Measurements from ENCODE around the gene ZSCAN20. TPM values are rescaled to one million over a fixed set of nuclear protein-coding genes. Genes with fewer than 3 reads are reported as not detected.

The ZSCAN20 gene
- total RNA-seq, 4 donors from 2014 or later = 5.1 to 8.2 (median 7.0) TPM

- no peaks in the 10 kb centered on the region for H3K27me3 ChIP-seq
- H3K36me3 ChIP-seq = no peaks in the 10 kb centered on the region
- TF ChIP-seq, protein P1, sequence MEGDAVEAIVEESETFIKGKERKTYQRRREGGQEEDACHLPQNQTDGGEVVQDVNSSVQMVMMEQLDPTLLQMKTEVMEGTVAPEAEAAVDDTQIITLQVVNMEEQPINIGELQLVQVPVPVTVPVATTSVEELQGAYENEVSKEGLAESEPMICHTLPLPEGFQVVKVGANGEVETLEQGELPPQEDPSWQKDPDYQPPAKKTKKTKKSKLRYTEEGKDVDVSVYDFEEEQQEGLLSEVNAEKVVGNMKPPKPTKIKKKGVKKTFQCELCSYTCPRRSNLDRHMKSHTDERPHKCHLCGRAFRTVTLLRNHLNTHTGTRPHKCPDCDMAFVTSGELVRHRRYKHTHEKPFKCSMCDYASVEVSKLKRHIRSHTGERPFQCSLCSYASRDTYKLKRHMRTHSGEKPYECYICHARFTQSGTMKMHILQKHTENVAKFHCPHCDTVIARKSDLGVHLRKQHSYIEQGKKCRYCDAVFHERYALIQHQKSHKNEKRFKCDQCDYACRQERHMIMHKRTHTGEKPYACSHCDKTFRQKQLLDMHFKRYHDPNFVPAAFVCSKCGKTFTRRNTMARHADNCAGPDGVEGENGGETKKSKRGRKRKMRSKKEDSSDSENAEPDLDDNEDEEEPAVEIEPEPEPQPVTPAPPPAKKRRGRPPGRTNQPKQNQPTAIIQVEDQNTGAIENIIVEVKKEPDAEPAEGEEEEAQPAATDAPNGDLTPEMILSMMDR (IDR thresholded peaks at IDR 0.05) = no peak
- no peak for TF ChIP-seq POLR2A (IDR thresholded peaks at IDR 0.05)
- H3K9me3 ChIP-seq = no peaks in the 10 kb centered on the region
- no peak overlapping the region for H3K27ac ChIP-seq
- intact Hi-C loops (cut with DNase I) = no loop called here
- 61% methylated on average over 4 of the region's 4 CpGs for WGBS, 2 donors
- no peaks in the 10 kb centered on the region for H3K4me1 ChIP-seq
- DNase-seq = no peak
- H3K4me3 ChIP-seq (replicated peaks in 1 of 3) = no peak overlapping the region
Observed at GRCh38 chr1:33500547-33500946, 28.1 kb downstream of the ZSCAN20 start.

DNA sequence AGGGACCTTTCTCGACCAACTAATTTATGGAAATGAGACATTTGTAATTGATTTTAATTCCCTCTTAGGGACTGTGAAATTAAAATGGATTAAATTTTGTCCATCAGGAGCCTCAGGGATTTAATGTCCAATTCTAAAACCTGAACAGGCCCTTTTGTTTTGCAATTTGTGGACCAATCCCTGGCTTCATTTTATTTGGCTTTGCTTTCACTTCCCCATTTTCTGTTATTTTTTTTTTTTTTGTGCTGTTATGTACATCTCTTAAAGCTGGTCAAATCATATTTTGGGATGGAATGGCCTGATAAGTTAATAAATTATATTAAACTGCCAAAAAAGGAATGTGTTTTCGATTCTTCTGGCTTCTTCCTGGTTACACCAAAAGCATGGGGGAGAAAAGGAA lies 28.9 kb downstream of the ZSCAN20 start:
- no peaks in the 10 kb centered on the region for H3K9me3 ChIP-seq
- H3K27ac ChIP-seq = no peak overlapping the region
- no peaks in the 10 kb centered on the region for H3K36me3 ChIP-seq
- no peak overlapping the region for H3K4me3 ChIP-seq (replicated peaks in 1 of 3)
- no peak for TF ChIP-seq POLR2A (IDR thresholded peaks at IDR 0.05)
- TF ChIP-seq, protein P1 (IDR thresholded peaks at IDR 0.05) = no peak
- DNase-seq = no peak
- 94 to 97% methylated on average over 2 of the region's 2 CpGs for WGBS, 2 donors
- no peaks in the 10 kb centered on the region for H3K27me3 ChIP-seq
- H3K4me1 ChIP-seq = no peaks in the 10 kb centered on the region
- intact Hi-C loops (cut with DNase I) = no loop called here

GRCh38 chr1:33501774-33502173 lies 29.3 kb downstream of the ZSCAN20 start:
- no peak for DNase-seq
- no peaks in the 10 kb centered on the region for H3K27me3 ChIP-seq
- intact Hi-C loops (cut with DNase I) = no loop called here
- H3K36me3 ChIP-seq = no peaks in the 10 kb centered on the region
- TF ChIP-seq, protein P1 (IDR thresholded peaks at IDR 0.05) = no peak
- TF ChIP-seq POLR2A (IDR thresholded peaks at IDR 0.05) = no peak
- H3K27ac ChIP-seq = no peak overlapping the region
- no peaks in the 10 kb centered on the region for H3K9me3 ChIP-seq
- H3K4me3 ChIP-seq (replicated peaks in 1 of 3) = no peak overlapping the region
- WGBS, 2 donors = 86 to 89% methylated on average over 8 of the region's 8 CpGs
- H3K4me1 ChIP-seq = no peaks in the 10 kb centered on the region

DNA sequence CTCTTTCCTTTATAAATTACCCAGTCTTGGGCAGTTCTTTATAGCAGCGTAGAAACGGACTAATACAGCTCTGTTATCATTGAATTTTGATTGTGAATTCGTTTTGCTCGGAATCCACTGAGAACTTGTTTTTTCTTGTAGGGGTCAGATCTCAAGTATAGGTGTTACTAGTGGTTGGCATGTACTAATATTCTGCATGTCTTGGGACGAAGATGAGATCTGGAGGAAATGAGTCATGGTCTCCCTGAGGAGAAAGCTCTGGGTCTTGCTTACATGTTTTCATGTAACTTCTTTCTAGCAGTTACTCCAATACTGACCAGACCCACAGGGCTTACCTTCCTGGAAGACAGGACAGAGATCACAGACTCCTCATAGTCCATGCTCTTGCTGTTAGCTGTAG lies 30.3 kb downstream of the ZSCAN20 start:
- no peaks in the 10 kb centered on the region for H3K9me3 ChIP-seq
- no peak overlapping the region for H3K4me3 ChIP-seq (replicated peaks in 1 of 3)
- WGBS, 2 donors = 66 to 68% methylated on average over 5 of the region's 5 CpGs
- intact Hi-C loops (cut with DNase I) = no loop called here
- no peaks in the 10 kb centered on the region for H3K27me3 ChIP-seq
- no peaks in the 10 kb centered on the region for H3K4me1 ChIP-seq
- TF ChIP-seq, protein P1 (IDR thresholded peaks at IDR 0.05) = no peak
- no peak for TF ChIP-seq POLR2A (IDR thresholded peaks at IDR 0.05)
- H3K36me3 ChIP-seq = no peaks in the 10 kb centered on the region
- no peak for DNase-seq
- H3K27ac ChIP-seq = no peak overlapping the region

DNA sequence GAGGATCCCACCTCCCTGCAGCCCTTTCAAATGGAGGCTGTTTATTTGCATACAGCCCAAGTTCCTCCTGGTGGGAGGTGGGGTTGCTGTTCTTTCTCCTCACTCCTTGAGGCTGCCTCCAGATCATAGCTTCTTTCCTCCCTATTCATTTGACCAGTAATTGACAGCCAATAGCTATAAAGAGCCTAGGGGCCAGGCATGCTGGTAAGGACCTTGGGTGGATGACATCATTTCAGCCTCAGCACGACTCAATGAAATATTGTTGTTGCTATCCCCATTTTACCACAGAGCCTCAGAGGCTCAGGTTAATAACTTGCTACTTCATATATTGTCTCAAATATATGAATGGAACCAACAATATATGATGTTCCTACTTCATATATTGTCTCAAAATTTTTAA lies 31.1 kb downstream of the ZSCAN20 start:
- no peak for DNase-seq
- no peak for TF ChIP-seq POLR2A (IDR thresholded peaks at IDR 0.05)
- TF ChIP-seq, protein P1 (IDR thresholded peaks at IDR 0.05) = no peak
- H3K27ac ChIP-seq = no peak overlapping the region
- H3K27me3 ChIP-seq = no peaks in the 10 kb centered on the region
- intact Hi-C loops (cut with DNase I) = no loop called here
- no peaks in the 10 kb centered on the region for H3K4me1 ChIP-seq
- no peak overlapping the region for H3K4me3 ChIP-seq (replicated peaks in 1 of 3)
- no peaks in the 10 kb centered on the region for H3K36me3 ChIP-seq
- no peaks in the 10 kb centered on the region for H3K9me3 ChIP-seq
- 84 to 87% methylated on average over 1 of the region's 1 CpG for WGBS, 2 donors
